ENCODE measurements around the gene CITED4.

Gene CITED4

DNA sequence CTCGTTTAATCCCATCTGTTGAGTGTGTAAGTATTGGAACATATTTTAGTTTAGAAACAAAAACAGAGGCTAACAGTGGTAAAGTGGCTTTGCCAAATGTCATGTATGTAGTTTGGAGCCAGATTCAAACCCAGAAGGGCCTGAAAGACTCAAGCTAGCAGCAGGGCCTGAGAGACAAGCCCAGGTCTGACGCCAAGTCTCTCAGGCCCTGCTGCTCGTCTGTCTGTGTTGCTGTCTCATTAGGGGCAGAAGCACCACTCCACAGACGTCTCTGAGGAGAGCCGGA, 8.3 kb downstream of the CITED4 start:
- no peak for DNase-seq (ENCODE audit: low read depth in 1 of 2, low spot score in 1 of 2)

DNA sequence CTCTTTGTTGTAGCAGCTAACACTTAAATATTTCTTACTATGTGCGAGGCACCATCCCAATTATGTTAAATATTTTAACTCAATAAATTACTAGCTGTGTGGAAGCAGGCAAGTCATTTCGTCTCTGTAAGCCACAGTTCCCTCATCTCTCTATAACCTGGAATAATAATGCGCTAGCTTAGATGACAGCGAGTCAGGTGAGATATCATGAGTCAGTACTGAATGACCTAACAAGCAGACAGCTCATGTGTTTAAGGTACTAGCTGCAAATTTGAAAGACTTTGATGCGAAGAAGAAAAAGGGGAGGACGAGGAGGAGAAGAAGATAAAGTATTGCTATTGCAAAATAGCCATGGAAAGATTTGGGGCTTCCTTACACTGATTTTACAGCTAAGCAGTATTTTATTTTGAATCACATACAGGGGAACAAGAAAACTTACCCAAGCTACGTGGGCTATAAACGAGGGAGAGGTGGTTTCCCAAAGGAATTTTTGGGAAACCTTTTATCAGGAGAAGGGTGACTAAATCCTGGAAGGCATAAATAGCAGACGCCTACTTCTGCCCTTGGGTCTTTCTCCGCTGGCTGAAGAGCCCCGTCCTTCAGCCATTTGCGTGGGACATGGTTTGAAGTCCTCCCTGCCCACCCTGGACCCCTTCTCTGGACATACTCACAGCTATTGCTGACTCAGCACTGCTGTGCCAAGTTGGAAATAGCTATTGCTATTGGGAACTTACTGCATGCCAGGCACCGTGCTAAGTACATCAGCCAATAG, 8.9 kb downstream of the CITED4 start:
- DNase-seq (ENCODE audit: low read depth in 1 of 2, low spot score in 1 of 2): no peak

DNA sequence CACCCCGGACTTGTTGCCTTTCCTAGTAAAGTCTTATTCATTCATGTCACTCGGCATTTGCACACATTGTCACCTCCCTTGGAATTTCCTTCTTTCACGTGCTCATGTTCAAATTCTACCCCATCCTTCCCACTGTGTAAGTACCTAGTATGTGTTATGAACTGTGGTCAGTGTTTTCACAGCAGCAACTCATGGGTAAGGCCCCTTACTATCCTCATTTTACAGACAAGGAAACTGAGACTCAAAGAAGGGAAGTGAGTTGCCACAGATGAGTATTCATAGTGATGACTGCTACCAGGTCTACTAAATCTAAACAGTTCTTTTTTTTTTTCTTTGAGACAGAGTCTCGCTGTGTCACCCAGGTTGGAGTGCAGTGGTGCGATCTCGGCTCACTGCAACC, 10.5 kb downstream of the CITED4 start:
- DNase-seq (ENCODE audit: low read depth in 1 of 2, low spot score in 1 of 2): no peak

DNA sequence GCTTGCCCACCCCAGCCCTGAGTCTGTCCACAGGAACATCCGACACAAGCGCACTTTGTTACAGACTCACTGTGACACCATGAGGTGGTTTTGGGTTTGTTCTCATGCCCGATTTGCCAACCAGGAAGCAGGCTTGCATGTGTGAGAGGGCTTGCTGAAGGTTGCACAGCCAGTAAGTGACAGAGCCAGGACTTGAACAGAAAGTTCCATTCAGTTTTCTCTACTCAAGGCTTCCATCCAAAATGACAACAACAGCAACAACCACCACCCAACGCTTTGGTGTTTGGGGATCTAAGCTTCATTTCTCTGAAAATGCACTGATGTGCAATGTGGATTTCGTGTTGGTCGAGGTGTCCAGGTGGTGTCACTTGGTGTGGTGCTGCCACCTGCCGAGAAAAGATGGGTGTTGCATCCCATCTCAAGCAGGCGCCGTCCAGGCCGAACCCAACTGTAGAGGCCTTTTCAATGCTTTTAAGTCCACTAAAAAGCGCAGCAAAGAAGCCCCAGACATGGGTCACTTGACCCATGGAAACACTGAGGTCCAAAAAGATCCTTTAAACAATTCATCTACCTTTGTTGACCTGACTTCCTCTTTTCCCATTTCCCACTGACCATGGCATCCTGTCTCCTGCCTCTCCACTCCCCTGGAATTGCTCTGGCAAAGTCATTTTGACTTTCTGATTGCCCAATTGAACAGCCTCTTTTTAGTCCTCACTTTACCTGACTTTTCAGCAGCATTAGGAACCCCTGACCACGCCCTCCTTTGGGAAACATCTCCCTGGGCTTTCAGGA, 12.2 kb downstream of the CITED4 start:
- peak; percentile 62 to 68 for DNase-seq (ENCODE audit: low read depth in 1 of 2, low spot score in 1 of 2)

DNA sequence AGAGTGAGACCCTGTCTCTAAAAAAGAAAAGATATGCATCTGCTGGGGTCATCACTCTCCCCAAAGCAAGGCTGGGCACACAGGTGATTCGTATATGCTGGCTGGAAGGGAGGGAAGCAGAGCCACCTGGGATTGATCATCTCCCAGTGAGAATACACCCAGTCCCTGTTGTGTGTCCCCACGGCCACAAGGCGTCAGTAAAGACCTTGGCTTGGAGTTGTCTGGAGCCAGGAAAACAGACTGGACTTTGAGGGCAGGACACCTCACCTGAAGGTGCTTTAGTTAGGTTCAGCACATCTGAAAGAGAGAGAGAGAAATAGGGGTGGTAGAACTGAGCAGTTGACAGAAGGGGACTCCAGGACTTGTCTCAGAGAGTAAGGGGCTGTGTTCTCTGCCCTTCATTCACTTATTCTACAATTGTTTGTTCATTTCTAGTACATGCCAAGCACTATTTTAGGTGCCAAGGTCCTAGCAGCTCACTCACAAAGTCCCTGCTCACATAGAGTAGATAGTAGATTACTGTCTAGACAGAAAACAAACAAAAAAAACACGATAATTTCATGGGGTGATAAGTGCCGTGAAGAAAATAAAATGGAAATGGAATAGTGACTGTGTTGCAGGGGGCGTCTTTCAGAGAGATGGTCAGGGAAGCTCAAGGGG, 13.5 kb downstream of the CITED4 start:
- DNase-seq (ENCODE audit: low read depth in 1 of 2, low spot score in 1 of 2): no peak

DNA sequence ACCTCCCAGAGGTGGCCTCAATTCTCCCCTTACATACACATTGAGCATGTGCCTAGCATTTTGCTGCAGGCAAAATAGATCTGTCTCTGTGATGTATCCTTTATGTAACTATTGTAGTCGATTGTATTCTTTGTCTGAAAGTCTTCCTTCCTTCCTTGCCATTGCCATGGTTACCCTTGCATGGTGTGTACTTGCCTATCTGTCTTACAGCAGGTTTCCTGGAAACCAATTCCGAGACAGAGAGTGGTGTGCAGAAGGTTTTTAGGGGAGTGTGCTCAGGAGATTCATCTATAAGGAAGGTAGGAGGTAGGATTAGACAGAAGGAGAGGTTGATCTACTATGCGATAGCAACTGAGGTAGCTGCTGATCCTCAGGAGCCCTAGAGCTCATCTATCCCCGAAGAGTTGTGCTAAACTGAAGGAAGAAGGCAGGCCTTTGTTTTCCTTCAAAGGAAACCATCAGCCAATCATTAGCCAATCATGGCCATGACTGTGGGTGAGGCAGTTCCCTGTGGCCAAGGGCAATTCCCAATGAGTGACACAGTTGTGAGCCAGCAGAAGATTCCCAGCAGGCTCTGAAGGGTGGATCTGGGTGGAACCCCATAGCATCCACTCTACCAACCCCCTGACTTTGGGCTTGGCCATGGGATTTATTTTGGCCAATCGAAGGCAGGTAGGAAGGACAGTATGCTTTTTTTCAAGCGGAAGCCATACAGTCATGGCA, 15.0 kb downstream of the CITED4 start:
- no peak for DNase-seq (ENCODE audit: low read depth in 1 of 2, low spot score in 1 of 2)

DNA sequence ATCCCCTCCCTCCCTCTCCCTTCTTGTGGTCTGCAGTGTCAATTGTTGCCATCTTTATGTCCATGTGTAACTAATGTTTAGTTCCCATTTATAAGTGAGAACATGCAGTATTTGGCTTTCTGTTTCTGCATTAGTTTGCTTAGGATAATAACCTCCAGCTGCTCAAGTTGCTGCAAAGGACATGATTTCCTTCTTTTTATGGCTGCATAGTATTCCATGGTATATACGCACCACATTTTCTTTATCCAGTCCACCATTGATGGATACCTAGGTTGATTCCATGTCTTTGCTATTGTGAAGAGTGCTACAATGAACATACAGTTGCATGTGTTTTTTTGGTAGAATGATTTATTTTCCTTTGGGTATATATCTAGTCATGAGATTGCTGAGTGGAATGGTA, 16.3 kb downstream of the CITED4 start:
- no peak for DNase-seq (ENCODE audit: low read depth in 1 of 2, low spot score in 1 of 2)

DNA sequence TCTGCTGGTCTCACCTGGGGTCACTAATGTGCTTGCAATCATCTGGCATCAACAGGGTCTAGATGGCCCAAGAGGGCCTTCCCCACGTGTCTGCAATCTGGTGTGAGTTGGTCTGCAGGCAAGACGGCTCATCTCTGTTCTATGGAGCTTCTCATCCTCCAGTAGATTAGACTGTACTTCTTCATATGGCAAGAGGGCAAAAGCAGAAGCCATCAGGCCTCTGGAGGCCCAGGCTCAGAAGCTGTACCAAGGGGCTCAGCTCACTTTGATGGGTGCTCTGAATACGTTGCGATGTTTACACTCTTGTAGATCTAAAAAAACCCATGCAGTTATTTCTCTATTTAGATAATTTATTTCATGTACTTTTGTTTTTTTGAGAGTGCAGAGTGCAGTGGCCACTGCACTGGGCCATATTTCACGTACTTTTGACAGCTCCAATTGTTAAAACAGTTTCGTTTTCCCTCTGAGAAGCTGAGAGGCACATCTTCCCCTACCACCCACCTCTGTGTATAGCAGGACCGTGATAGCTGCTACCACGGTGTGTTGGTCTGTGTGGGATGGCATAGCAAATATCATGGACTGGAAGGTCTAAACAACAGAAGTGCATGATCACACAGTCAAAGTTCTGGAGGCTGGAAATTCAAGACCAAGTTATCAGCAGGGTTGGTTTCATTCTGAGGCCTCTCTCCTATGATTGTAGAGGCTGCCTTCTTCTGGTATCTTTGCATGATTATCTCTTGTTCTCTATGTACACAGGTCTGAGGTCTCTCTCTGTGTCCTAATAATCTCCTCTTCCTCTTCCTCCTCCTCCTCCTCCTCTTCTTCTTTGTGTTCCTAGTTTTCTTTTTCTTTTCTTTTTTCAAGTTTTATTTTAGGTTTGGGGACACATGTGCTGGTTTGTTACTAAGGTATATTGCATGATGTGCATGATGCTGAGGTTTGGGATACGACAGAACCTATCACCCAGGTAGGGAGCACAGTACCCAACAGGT, 17.0 kb downstream of the CITED4 start:
- DNase-seq (ENCODE audit: low read depth in 1 of 2, low spot score in 1 of 2): no peak

DNA sequence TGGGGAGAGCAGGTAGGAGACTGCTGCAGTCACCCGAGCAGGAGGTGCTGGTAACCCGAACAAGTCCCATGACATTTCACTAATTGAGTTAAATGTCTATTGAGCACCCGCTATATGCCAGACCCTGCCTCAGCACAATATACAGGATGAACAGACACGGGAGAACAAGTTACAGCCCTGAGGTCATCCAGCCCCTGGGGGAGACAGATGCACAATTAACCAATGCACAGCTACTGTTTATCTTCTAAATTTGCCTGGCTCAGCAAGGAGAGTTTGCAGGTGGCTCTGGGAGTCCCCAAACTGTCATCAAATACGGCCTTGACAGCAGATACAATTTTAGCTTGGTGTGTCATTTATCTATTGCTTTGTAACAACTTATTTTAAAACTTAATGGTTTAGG, 18.1 kb downstream of the CITED4 start:
- DNase-seq (ENCODE audit: low read depth in 1 of 2, low spot score in 1 of 2): no peak

DNA sequence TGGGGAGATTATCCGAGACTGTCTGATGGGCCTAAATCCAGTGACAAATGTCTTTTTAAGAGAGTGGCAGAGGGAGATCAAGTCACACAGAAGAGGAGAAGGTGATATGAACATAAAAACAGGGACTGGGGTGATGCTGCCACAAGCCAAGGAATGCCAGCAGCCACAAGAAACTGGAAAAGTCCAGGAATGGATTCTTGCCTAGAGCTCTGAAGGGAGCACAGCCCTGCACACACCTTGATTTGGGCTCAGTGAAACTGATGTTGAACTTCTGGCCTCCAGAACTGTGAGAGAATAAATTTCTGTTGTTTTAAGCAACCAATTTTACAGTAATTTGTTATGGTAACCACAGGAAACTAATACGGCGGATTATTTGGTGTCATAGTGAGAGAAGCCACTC, 19.5 kb downstream of the CITED4 start:
- DNase-seq (ENCODE audit: low read depth in 1 of 2, low spot score in 1 of 2): no peak

DNA sequence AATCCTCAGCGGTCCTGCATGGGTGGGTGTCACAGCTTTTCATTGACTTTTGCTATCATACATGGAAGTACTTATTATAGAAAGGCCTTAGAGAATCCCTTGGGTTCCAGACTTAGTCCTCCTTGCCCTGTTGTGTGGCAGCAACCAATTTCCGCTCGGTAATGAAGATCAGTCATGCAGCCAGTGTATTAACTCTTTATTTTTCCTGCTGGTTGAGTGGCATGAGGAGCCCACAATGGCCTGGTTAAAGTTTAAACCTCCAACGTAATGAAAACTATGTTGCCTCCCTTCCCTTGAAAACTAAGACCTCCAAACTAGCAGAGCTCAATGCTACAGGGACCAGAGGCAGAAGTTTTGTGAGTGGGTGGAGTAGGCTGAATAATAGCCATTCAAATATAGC, 20.0 kb downstream of the CITED4 start:
- no peak for DNase-seq (ENCODE audit: low read depth in 1 of 2, low spot score in 1 of 2)

DNA sequence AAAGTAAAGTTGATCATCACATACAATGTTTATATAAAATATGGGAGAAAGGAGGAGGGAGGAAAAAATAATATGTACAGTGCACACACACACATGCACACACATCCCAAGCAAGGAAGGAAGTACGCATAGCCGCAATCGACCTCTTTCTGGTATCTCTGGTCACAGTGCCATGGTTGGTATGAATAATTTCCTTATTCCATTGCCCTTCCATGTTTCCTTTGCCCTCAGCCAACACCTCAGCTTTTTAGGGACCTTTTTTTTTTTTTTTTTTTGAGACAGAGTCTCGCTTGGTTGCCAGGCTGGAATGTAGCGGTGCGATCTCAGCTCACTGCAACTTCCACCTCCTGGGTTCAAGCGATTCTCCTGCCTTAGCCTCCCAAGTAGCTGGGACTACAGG, 20.6 kb downstream of the CITED4 start:
- no peak for DNase-seq (ENCODE audit: low read depth in 1 of 2, low spot score in 1 of 2)

DNA sequence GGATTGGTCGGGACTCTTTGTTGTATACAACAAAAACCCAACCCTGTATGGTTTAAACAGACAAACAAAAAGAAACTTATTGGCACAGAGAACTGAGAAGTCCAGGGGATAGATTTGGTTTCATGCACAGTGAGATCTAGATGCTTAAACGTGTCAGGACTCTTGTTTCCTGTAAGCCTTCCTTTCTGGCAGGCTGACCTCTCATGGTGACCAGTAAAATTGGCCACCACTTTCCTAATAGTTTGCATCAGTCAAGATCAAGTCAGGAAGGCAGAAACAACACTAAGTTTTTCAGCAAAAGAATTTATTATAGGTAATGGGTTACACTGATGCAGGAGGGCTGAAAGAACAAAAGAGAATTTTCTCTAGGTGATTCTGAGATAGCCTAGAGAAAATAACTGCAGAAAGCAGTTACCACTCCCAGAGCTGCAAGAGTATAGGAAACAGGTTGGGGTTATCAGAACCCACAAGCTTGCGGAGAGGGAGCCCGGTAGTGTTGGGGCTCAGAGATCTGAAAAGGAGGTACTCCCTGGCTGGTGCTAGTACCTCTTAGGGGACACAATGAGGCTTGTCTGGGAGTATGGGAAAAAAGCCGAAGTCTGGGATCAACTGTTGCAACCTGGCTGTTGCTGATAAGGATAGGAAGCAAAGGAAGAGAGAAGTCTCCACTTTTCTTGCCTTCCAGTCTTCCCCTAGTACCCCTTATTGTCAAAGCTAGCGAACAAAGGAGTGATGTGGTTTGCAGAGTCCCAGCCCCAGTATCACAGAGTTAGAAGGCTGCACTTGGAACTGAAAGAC, 21.4 kb downstream of the CITED4 start:
- no peak for DNase-seq (ENCODE audit: low read depth in 1 of 2, low spot score in 1 of 2)

DNA sequence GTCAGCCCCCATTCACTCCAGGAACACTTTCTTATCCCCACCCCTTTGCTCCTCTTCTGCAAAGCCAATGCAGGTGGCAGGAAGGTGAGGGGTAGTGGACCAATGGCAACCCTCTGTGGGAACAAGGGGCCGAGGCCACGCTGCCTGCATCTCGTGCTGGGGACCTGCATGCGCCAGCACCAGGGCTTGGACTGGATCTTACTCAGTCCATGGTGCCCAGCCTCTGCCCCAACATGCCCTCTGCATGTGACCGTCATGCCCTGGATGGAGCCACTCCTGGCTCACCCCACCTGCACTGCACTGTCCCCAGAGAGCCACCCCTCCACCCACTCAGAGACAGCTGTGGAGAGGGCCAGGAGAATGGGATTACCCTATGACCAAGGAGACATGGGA, 22.2 kb downstream of the CITED4 start:
- DNase-seq (ENCODE audit: low read depth in 1 of 2, low spot score in 1 of 2): no peak

DNA sequence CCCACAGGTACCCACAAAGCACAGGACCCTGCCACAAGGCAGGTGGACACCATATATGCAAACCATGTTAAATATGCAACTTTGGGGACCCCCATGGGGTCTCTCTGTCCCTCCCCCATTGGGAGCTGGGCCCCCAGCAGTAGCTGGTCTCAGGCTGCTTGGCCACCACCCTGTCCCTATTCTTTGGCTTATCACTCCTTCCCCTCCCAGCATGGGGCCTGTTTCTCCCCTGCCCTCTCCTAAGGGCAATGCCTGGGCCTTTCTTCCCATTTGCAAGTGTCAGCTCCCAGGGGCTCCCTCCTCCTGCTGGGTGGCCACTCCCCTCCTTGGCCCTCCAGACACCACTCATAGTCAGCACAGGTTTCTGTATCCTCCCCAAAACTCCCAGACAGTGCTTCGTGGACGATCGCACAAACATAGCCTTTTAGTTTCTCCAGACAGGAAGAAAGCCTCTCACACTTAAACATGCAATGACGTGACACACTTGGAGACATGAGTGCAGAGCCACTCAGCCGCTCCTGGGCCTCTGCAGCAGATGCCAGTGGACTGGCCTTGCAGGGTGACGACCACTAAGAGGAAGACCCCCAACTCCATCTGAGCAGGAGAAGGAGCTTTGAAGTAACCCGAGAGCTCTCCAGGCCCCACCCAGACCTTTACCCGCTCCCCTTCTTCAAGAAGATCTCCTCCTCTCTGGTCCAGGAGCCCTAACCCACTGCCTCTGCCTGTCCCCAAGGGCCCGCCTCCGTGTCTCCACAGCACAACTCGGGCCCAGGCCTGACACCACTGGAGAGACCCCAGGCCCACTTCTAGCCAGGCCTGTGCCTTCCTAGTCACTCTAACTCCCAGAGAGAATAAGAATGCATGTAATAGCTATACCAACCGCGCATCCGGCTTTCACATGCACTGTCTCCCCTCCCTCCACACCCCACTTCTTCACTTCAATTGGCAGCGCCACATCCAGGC, 22.9 kb downstream of the CITED4 start:
- no peak for DNase-seq (ENCODE audit: low read depth in 1 of 2, low spot score in 1 of 2)

DNA sequence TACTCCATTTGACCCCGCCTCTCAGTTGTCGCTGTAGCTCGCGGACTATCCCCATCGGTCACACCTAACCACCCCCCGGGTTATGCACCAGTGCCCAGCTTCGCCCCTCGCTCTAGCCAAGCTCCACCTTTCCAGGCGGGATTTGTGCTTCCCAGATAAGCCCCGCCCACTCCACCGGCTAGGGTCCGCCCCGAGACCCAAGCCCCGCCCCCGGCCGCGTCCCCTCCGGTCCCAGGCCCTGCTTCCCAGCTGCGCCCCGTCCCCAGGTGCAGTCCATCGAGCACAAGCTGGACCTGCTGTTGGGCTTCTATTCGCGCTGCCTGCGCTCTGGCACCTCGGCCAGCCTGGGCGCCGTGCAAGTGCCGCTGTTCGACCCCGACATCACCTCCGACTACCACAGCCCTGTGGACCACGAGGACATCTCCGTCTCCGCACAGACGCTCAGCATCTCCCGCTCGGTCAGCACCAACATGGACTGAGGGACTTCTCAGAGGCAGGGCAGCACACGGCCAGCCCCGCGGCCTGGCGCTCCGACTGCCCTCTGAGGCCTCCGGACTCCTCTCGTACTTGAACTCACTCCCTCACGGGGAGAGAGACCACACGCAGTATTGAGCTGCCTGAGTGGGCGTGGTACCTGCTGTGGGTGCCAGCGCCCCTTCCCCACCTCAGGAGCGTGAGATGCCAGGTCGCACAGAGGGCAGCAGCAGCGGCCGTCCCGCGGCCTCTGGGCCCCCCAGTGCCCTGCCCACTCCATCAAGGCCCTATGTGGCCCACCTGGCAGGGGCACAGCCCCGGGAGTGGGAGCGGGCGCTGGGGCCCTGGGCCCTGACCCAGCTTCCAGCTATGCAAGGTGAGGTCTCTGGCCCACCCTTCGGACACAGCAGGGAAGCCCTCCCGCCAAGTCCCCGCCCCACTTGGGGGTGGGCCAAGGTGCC, 23.9 kb downstream of the CITED4 start:
- DNase-seq (ENCODE audit: low read depth in 1 of 2, low spot score in 1 of 2): no peak

DNA sequence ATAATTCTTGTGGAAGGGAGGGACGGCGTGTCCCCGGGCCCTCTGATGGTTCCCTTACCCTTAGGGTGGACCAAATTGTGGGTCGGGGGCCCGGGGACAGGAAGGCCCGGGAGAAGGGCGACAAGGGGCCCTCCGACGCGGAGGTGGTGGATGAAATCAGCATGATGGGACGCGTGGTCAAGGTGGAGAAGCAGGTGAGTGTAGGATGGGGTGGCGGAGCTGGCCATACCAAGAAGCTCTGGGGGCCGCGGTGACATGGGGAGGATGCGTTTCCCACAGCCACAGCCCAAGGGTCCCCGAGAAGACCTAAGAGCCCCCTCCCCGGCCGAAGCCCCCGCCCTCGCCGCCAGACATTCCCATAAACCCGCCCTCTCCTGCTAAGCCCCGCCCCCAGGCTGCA, 24.6 kb downstream of the CITED4 start:
- DNase-seq (ENCODE audit: low read depth in 1 of 2, low spot score in 1 of 2): no peak

DNA sequence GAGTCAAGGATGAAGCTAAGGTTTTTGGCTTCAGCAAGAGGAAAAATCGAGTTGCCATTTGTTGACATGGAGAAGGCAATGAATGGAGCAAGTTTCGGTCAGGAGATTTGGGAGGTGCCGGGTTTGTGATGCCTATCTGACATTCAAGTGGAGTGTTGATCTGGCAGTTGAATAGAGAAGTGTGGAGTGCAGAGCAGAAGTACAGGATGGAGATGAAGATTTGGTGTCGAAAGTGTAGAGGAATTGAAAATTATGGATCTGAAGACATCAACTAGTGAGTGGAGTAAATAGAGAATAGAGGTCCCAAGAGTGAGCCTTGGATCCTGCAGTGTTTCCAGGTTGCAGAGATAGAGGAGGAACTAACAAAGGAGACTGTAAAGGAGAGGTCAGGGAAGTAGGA, 25.9 kb downstream of the CITED4 start:
- DNase-seq (ENCODE audit: low read depth in 1 of 2, low spot score in 1 of 2): no peak
